Measurements from ENCODE around the gene ARHGAP6.
A peak's percentile ranks its signal among the peaks of the same experiment; 100 is the strongest.
"Not testable (repeated sequence)": the region's sequence is repeated elsewhere in the genome, so short reads cannot be mapped to it uniquely, and the experiment has no call there.

ARHGAP6 gene

GRCh38 chrX:11146411-11146810 is 519.3 kb downstream of the ARHGAP6 start:
- no peak for DNase-seq (ENCODE audit: low spot score)

- DNase-seq (ENCODE audit: low spot score), result peak; percentile 62
These were observed 521.6 kb downstream of the ARHGAP6 start for GRCh38 chrX:11143931-11144678.

GRCh38 chrX:11138498-11139390 is 527.0 kb downstream of the ARHGAP6 start:
- no peak for DNase-seq (ENCODE audit: low spot score)

GRCh38 chrX:11137543-11138139 is 528.1 kb downstream of the ARHGAP6 start:
- DNase-seq (ENCODE audit: low spot score), result no peak

- DNase-seq (ENCODE audit: low spot score), result peak; percentile 53
These were observed 530.0 kb downstream of the ARHGAP6 start for GRCh38 chrX:11135564-11136185.

GRCh38 chrX:11131146-11131545 is 534.6 kb downstream of the ARHGAP6 start:
- no peak for DNase-seq (ENCODE audit: low spot score)

- DNase-seq (ENCODE audit: low spot score), result no peak
These were observed 535.6 kb downstream of the ARHGAP6 start for GRCh38 chrX:11130136-11130535.

- no peak for DNase-seq (ENCODE audit: low spot score)
These were observed 536.1 kb downstream of the ARHGAP6 start for GRCh38 chrX:11129534-11130105.

GRCh38 chrX:11125060-11125459 is 540.7 kb downstream of the ARHGAP6 start:
- no peak for DNase-seq (ENCODE audit: low spot score)

GRCh38 chrX:11124112-11124511 is 541.6 kb downstream of the ARHGAP6 start:
- DNase-seq (ENCODE audit: low spot score), result no peak

GRCh38 chrX:11123087-11123486 is 542.6 kb downstream of the ARHGAP6 start:
- DNase-seq (ENCODE audit: low spot score), result not testable (repeated sequence)

- DNase-seq (ENCODE audit: low spot score), result no peak
These were observed 546.3 kb downstream of the ARHGAP6 start for GRCh38 chrX:11119313-11119943.

- no peak for DNase-seq (ENCODE audit: low spot score)
These were observed 548.0 kb downstream of the ARHGAP6 start for GRCh38 chrX:11117745-11118144.

- no peak for DNase-seq (ENCODE audit: low spot score)
These were observed 552.0 kb downstream of the ARHGAP6 start for GRCh38 chrX:11113731-11114130.

- no peak for DNase-seq (ENCODE audit: low spot score)
These were observed 553.8 kb downstream of the ARHGAP6 start for GRCh38 chrX:11111947-11112346.

GRCh38 chrX:11111037-11111851 is 554.5 kb downstream of the ARHGAP6 start, which contains the start of gene HCCS:
TSS of gene HCCS (plus strand) at chrX:11111332. CDS start at chrX:11112061, 729 bp downstream.
- DNase-seq (ENCODE audit: low spot score), result peak; percentile 71

GRCh38 chrX:11109968-11110367 is 555.8 kb downstream of the ARHGAP6 start:
- no peak for DNase-seq (ENCODE audit: low spot score)

GRCh38 chrX:11108253-11108941 is 557.3 kb downstream of the ARHGAP6 start:
- no peak for DNase-seq (ENCODE audit: low spot score)

- peak; percentile 14 for DNase-seq (ENCODE audit: low spot score)
These were observed 560.6 kb downstream of the ARHGAP6 start for GRCh38 chrX:11105080-11105479.

GRCh38 chrX:11103751-11104150 is 562.0 kb downstream of the ARHGAP6 start:
- no peak for DNase-seq (ENCODE audit: low spot score)
